ENCODE measurements around the gene BUD31. TPM values are rescaled to one million over a fixed set of nuclear protein-coding genes. Genes with fewer than 3 reads are reported as not detected.

BUD31 gene
- total RNA-seq, 2 experiments from 2014 or later = 143 to 149 TPM

DNA sequence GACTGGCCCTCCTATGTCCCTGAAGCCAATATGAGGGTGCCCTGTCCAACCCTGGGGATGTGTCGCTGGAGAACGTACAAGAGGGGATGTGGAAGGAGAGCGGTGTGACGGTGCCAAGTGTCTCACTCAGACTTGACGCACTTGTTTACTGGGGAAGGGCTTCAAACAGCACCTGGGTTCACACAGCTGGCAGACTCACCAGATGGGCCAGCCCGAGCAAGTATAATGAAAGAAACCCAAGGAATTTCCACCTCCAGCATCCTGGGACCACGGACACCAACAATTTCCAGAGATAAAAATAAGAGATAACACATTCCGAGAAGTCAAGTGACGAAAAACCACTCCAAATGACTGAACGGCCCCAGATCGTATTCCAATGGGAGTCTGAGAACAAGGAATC is 51.9 kb downstream of the BUD31 start:
- intact Hi-C loops (cut with micrococcal nuclease) = no loop called here
- Mint-ChIP-seq H3K4me1 (ENCODE audit: low read depth) (peaks cover 43% of the 10 kb centered on the region), H3K4me3 (no peak overlapping the region), H3K27ac (no peak overlapping the region), H3K27me3 (no peaks in the 10 kb centered on the region), H3K9me3 (no peaks in the 10 kb centered on the region), H3K36me3 (peaks cover 38% of the 10 kb centered on the region)
- POLR2A ChIA-PET = no interaction called here
- CTCF ChIA-PET = interaction anchor here (0.6 kb wide), 1 partner anchor 426 kb away, joined by 3 read pairs; no protein-coding TSS in a partner anchor
- DNase-seq = no peak

DNA sequence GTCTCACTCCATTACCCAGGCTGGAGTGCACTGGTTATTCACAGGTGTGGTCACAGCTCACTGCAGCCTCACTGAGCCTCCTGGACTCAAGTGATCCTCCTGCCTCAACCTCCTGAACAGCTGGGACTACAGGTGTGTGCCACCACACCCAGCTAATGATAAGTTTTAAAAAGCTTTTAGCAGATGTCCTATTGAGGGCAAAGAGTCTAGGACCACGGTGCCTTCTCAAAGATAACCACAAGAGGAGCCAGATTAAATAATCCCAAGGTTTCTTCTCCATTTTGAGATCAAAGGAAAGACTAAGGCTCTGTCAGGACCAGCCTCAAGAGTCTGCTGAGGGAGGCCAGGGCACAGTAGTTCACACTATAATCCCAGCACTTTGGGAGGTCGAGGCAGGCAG is 52.5 kb downstream of the BUD31 start:
- Mint-ChIP-seq H3K27ac (no peak overlapping the region), H3K4me1 (ENCODE audit: low read depth) (peaks cover 45% of the 10 kb centered on the region), H3K4me3 (no peak overlapping the region), H3K27me3 (no peaks in the 10 kb centered on the region), H3K36me3 (peaks cover 38% of the 10 kb centered on the region), H3K9me3 (no peaks in the 10 kb centered on the region)
- intact Hi-C loops (cut with micrococcal nuclease) = no loop called here
- ChIA-PET CTCF (no interaction called here), POLR2A (no interaction called here)
- no peak for DNase-seq

DNA sequence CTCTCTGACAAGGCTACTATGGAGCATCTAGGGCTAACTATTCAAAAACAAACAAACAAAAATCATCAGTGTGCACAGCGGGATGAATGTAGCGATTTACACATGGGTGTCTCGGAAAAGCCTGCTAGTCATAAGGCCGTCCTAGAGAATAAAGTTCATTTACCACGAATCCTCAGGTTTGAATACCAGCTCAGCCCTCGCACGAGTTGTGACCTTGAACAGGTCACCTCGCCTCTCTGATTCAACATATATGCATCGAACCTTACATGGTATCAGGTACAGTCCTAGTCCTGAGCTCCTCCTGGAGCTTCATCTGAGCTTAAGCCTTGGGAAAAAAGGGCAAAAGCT is 56.6 kb downstream of the BUD31 start:
- peak overlapping the region; percentile 79 for H3K4me3 Mint-ChIP-seq
- peaks cover 33% of the 10 kb centered on the region for H3K4me1 Mint-ChIP-seq (ENCODE audit: low read depth)
- H3K9me3 Mint-ChIP-seq = no peaks in the 10 kb centered on the region
- peak overlapping the region; percentile 74 for H3K27ac Mint-ChIP-seq
- CTCF ChIA-PET = interaction anchor here (0.6 kb wide), 1 partner anchor 592 kb away, joined by 4 read pairs; no protein-coding TSS in a partner anchor
- H3K27me3 Mint-ChIP-seq = no peaks in the 10 kb centered on the region
- intact Hi-C loops (cut with micrococcal nuclease) = no loop called here
- DNase-seq = peak; percentile 17
- H3K36me3 Mint-ChIP-seq = peaks cover 21% of the 10 kb centered on the region
- POLR2A ChIA-PET = interaction anchor here (0.7 to 1.5 kb wide), 4 partner anchors 10 to 57 kb away, joined by 3 to 8 read pairs (median 4); partner anchors contain the start of genes BUD31, CPSF4, PDAP1 and PTCD1

DNA sequence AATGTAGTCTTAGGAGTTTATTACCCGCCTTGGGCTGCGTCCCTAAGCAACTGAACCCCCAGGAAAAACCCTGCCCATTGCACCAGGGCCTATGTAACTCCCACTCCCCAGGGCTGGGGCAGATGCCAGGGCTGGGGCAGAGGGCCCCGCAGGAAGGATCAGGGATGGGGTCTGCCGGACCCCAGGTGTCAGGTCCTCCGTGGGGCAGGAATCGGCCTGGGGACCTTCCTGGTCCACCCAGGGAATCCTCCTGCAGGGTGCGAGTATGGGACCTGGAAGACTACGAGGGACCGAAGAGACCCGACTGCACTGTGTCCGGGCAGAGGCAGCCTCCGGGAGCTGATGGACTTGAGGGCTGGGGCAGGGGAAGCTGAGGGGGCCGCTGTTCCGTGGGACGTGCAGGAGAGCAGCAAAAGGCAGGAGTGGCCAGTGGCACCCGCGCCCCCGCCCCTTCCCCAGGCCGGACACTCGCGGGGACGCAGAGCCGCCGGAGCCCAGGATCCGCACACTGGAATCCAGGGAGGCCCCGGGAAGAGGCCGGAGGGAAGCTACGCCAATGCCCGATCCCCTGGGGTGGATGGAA is 59.7 kb downstream of the BUD31 start:
- Mint-ChIP-seq H3K27ac (peak overlapping the region; percentile 13), H3K27me3 (no peaks in the 10 kb centered on the region), H3K4me1 (ENCODE audit: low read depth) (peaks cover 31% of the 10 kb centered on the region), H3K4me3 (no peak overlapping the region), H3K9me3 (no peaks in the 10 kb centered on the region), H3K36me3 (peaks cover 10% of the 10 kb centered on the region)
- DNase-seq = no peak
- POLR2A ChIA-PET = no interaction called here
- intact Hi-C loops (cut with micrococcal nuclease) = no loop called here
- CTCF ChIA-PET = no interaction called here

Other genes with a start within 250 kb of the BUD31 start
- gene KPNA7, start 200.9 kb upstream of the BUD31 start, total RNA-seq = not detected
- not detected for gene MYH16, start 136.1 kb upstream of the BUD31 start, total RNA-seq
- gene ARPC1A, start 83.1 kb upstream of the BUD31 start, total RNA-seq = 10 to 100 TPM; 66.9 to 70.0 TPM
- 100 to 1,000 TPM; 432 to 435 TPM for gene ARPC1B, start 34.2 kb upstream of the BUD31 start, total RNA-seq
- gene PDAP1, start 372 bp upstream of the BUD31 start, total RNA-seq = 100 to 1,000 TPM; 149 to 162 TPM
- 1 to 10 TPM; 7.4 TPM for gene PTCD1, start 29.8 kb downstream of the BUD31 start, total RNA-seq
- gene CPSF4, start 30.0 kb downstream of the BUD31 start, total RNA-seq = 10 to 100 TPM; 57.7 to 60.3 TPM
- 100 to 1,000 TPM; 366 to 374 TPM for gene ATP5MF, start 57.2 kb downstream of the BUD31 start, total RNA-seq
- gene ZNF789, start 63.9 kb downstream of the BUD31 start, total RNA-seq = 10 to 100 TPM; 14.2 to 15.6 TPM
- gene ZNF394, start 91.3 kb downstream of the BUD31 start, total RNA-seq = 10 to 100 TPM; 26.2 to 27.7 TPM
- gene ZKSCAN5, start 95.7 kb downstream of the BUD31 start, total RNA-seq = 1 to 10 TPM; 7.6 to 7.7 TPM
- 1 to 10 TPM; 4.0 to 4.8 TPM for gene FAM200A, start 143.1 kb downstream of the BUD31 start, total RNA-seq
- gene ZNF655, start 149.7 kb downstream of the BUD31 start, total RNA-seq = 10 to 100 TPM; 47.9 to 49.8 TPM
- 1 to 10 TPM in 1 of 2 experiments, under 1 TPM in 1; 0.87 to 1.2 TPM for gene TMEM225B, start 189.3 kb downstream of the BUD31 start, total RNA-seq
- 10 to 100 TPM; 15.9 to 20.3 TPM for gene ZSCAN25, start 208.0 kb downstream of the BUD31 start, total RNA-seq

Measured in activated CD4-positive, alpha-beta memory T cell treated with anti-CD3 and anti-CD28 coated beads for 36 hours (primary cell).